Measurements from ENCODE around the gene U2AF1L4.

- TF ChIP-seq CTCF (IDR thresholded peaks at IDR 0.05) (no peak), EZH2 (IDR thresholded peaks at IDR 0.05; ENCODE audit: borderline replicate concordance, insufficient read depth, low read depth, low read length, poor library complexity, severe bottlenecking) (no peak)
These were observed 10.3 kb downstream of the U2AF1L4 start for GRCh38 chr19:35734889-35735288.
